KMS-11 (cell line): Measurements from ENCODE around the gene SUPT6H.
A peak's percentile ranks its signal among the peaks of the same experiment; 100 is the strongest.

Source experiments
- H2AFZ ChIP-seq: fragments of 200-600 bp; sonication (generic); 2 replicates; pipeline ENCODE4 v1.6.1; 2016; ENCODE audit warnings: antibody characterized with exemption, mixed run types, low read depth
- H3K27ac ChIP-seq: fragments of 200-600 bp; sonication (generic); 2 replicates; pipeline ENCODE4 v1.6.1; 2016; ENCODE audit warnings: mild to moderate bottlenecking, mixed run types
- H3K27me3 ChIP-seq: fragments of 200-600 bp; sonication (generic); 2 replicates; pipeline ENCODE4 v1.6.1; 2017; ENCODE audit warnings: mild to moderate bottlenecking, low read depth, mixed run types, moderate library complexity; ENCODE audit not compliant: insufficient read depth
- H3K36me3 ChIP-seq: fragments of 200-600 bp; sonication (generic); 2 replicates; pipeline ENCODE4 v1.6.1; 2017; ENCODE audit warnings: mild to moderate bottlenecking, mixed run types; ENCODE audit not compliant: insufficient read depth
- H3K4me1 ChIP-seq: fragments of 200-600 bp; sonication (generic); 2 replicates; pipeline ENCODE4 v1.6.1; 2016; ENCODE audit warnings: mild to moderate bottlenecking, low read depth, mixed run types; ENCODE audit not compliant: poor library complexity, severe bottlenecking
- H3K4me2 ChIP-seq: fragments of 200-600 bp; sonication (generic); 2 replicates; pipeline ENCODE4 v1.7.0; 2016; ENCODE audit warnings: mild to moderate bottlenecking, mixed run types
- H3K4me3 ChIP-seq: fragments of 200-600 bp; sonication (generic); IDR thresholded peaks from 2 replicates; pipeline ENCODE4 v1.6.1; 2017; ENCODE audit warnings: low read depth, low read length, mixed read lengths; ENCODE audit not compliant: insufficient read depth
- H3K79me2 ChIP-seq: fragments of 200-600 bp; sonication (generic); 2 replicates; pipeline ENCODE4 v1.6.1; 2016; ENCODE audit warnings: low read depth, mixed run types; ENCODE audit not compliant: insufficient read depth
- H3K9ac ChIP-seq: fragments of 200-600 bp; sonication (generic); 2 replicates; pipeline ENCODE4 v1.6.1; 2016; ENCODE audit warnings: mild to moderate bottlenecking, mixed run types
- H4K20me1 ChIP-seq: fragments of 200-600 bp; sonication (generic); 2 replicates; pipeline ENCODE4 v1.6.1; 2016; ENCODE audit warnings: mild to moderate bottlenecking, mixed run types; ENCODE audit not compliant: insufficient read depth
- CTCF ChIP-seq: fragments of 200-600 bp; sonication (generic); conservative IDR thresholded peaks from 2 replicates; pipeline ENCODE4 v1.6.1; 2017; ENCODE audit warnings: low read depth, mild to moderate bottlenecking, antibody characterized with exemption, low read length, moderate library complexity, mixed read lengths

SUPT6H gene

GRCh38 chr17:28745786-28746411, 83.9 kb downstream of the SUPT6H start:
- Histone ChIP-seq H3K27me3 (no peaks in the 10 kb centered on the region), H3K4me2 (peak overlapping the region; percentile 93), H4K20me1 (0 out of 2 replicates have a peak, but pooled peaks cover 7% of the 10 kb centered on the region), H3K9ac (peak overlapping the region; percentile 82; the same call in 1 of the 2 replicates), H3K36me3 (no peaks in the 10 kb centered on the region; the same call in 1 of the 2 replicates), H3K4me1 (peaks cover 47% of the 10 kb centered on the region), H3K27ac (peak overlapping the region; percentile 62; the same call in 1 of the 2 replicates), H3K4me3 (no peak overlapping the region), H2AFZ (no peak overlapping the region), H3K79me2 (peaks cover 24% of the 10 kb centered on the region)
- no peak for TF ChIP-seq CTCF

- Histone ChIP-seq H4K20me1 (0 out of 2 replicates have a peak, but pooled peaks cover 9% of the 10 kb centered on the region), H3K36me3 (no peaks in the 10 kb centered on the region; the same call in 1 of the 2 replicates), H3K27ac (no peak overlapping the region), H3K9ac (no peak overlapping the region), H3K4me1 (peaks cover 48% of the 10 kb centered on the region), H3K27me3 (no peaks in the 10 kb centered on the region), H3K4me3 (no peak overlapping the region), H3K79me2 (peaks cover 24% of the 10 kb centered on the region), H2AFZ (no peak overlapping the region), H3K4me2 (peak overlapping the region; percentile 93; the same call in 1 of the 2 replicates)
- no peak for TF ChIP-seq CTCF
These were observed 84.6 kb downstream of the SUPT6H start for GRCh38 chr17:28746611-28747050.

- H3K36me3 ChIP-seq, result no peaks in the 10 kb centered on the region; the same call in 1 of the 2 replicates
These were observed 85.2 kb downstream of the SUPT6H start for GRCh38 chr17:28747051-28747691.

More at GRCh38 chr17:28747051-28747691, 85.2 kb downstream of the SUPT6H start:
- Histone ChIP-seq H3K4me3 (no peak overlapping the region), H4K20me1 (0 out of 2 replicates have a peak, but pooled peaks cover 9% of the 10 kb centered on the region), H2AFZ (no peak overlapping the region), H3K27me3 (no peaks in the 10 kb centered on the region), H3K27ac (no peak overlapping the region), H3K79me2 (peaks cover 24% of the 10 kb centered on the region), H3K4me1 (peaks cover 48% of the 10 kb centered on the region), H3K9ac (no peak overlapping the region), H3K4me2 (no peak overlapping the region)
- no peak for TF ChIP-seq CTCF
